GM19238 (cell line): Measurements from ENCODE around the gene TEX261.

Source experiments
- DNase-seq: peaks from one replicate; pipeline ENCODE4 v3.0.0; 2011; ENCODE audit warnings: low spot score; ENCODE audit not compliant: insufficient read length

Gene TEX261

DNA sequence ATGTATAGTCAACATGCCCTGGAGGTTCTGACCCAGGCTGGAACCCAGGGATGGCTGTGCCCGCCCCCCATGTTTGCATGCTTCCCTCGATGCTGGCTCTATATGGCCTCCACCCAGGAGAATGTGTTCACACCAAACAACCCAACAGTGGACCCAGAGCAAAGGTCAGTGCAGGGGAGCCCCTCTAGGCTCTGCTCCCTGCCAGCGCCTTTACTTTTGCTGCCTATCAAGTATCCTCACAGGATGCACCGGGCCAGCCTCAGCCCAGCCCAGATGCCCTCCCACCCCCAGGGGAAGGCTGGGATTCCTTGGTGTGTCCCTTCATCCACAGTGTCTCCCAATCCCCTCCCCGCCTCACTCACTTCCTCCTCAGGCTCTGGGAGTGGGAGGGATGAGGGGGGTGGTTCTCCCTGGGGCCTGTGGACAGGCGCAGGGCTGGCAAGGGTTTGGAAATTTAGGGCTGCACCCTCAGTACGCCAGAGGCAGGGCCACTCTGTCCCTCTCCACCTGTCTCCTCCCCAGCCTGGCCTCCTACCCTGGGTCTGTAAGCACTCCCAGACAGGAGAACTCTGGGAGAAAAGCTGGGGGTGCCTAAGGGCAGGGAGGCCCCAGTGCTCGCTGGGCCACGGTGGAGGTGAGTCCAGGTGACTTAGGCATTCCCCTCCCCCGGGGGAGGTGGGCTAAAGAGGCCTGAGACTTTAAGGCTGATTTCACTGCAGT lies 56.6 kb downstream of the TEX261 start:
- no peak for DNase-seq

DNA sequence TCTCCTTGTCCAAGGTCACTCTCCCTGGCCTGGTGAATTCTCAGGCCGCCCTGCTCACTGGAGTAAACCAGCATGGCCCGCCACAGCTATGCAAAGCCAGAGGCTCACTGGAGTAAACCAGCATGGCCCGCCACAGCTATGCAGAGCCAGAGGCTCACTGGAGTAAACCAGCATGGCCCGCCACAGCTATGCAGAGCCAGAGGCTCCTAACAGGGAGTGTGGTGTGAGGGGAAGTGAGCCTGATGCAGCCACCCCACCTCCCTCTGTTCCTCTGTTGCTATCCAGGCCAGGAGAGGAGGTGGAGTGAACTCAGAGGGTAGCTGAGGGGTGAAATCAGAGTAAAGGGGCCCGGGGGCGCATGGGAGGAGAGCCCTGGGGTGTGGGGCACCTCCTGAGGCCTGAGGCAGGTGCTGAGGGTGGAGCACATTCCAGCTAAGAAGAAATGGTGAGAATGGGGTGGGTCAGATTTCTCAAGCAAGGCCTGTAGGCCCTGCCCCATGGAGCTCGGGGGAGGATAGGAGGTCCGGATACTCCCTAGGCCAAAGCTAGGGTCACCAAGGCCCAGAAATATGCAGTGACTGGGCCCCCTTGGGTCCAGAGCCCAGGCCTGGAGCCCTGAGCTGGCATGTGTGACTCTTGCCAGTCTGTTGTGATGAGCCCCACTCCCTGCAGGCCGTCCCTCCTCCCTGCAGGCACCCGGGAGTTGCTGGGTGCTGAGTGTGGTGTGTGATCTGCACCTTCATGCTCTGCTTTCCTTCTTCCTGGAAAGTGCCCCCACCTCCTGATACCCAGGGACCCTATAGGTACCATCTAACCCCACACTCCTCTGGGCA lies 57.5 kb downstream of the TEX261 start:
- no peak for DNase-seq

DNA sequence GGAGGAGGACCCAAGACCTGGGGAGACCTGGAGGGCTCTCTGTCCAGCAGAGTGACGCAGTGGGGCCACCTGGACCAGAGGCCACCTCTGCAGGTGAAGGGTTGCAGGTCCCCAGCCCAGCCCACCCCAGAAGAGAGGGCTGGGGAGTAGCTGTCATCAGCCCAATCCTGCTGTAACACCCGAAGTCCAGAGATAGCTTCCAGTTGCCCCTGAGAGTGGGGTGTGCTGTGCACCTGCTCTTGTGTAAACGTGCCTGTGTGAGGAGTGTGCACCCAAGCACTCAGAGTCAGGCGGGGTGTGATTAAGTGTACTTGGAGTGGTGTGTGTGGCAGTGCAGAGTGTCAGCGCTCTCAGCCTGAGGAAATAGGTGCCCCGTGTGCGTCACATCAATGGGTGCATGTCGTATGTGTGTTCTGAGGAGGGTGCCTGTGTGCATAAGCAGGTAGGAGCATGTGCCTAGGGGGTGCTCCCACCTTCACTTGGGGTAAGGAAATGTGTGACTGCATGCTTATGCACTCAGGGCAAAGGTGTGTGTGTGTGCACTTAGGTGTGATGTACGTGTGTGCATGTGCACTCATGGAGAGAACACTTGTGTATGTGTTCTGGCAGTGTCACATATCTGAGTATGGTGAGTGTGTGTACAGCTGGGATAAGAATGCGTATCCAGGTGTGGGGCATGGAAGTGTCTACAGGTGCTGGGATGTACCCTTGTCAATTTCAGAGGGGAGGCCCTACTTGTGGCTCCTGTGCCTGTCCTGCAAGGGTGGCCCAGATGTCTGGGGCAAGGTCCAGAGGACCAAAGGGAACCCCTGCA lies 58.3 kb downstream of the TEX261 start:
- no peak for DNase-seq
